GM18909 (cell line): ENCODE measurements around the gene BIRC6.
"Not testable (repeated sequence)": the region's sequence is repeated elsewhere in the genome, so short reads cannot be mapped to it uniquely, and the experiment has no call there.

ENCODE experiments used
- ATAC-seq: cut with Tn5 transposase; IDR thresholded peaks from one replicate; pipeline ENCODE4 v1.9.1; 2021; ENCODE audit warnings: mild to moderate bottlenecking; ENCODE audit not compliant: unreplicated experiment, poor library complexity

The BIRC6 gene

GRCh38 chr2:32356681-32357317, at the start of gene BIRC6:
Gene BIRC6 (plus strand): TSS chr2:32357023. CDS start chr2:32357162, 139 bp downstream.
- ATAC-seq: peak; percentile 89

GRCh38 chr2:32310577-32310976, 46.2 kb upstream of the BIRC6 start:
- ATAC-seq: no peak

- ATAC-seq: no peak
Measured at GRCh38 chr2:32314886-32315285, 41.9 kb upstream of the BIRC6 start.

- ATAC-seq: not testable (repeated sequence)
Measured at GRCh38 chr2:32328679-32329078, 28.1 kb upstream of the BIRC6 start.

GRCh38 chr2:32329180-32329980, 27.4 kb upstream of the BIRC6 start:
- ATAC-seq: not testable (repeated sequence)

- ATAC-seq: no peak
Measured at GRCh38 chr2:32330136-32330535, 26.7 kb upstream of the BIRC6 start.

GRCh38 chr2:32342801-32343200, 14.0 kb upstream of the BIRC6 start:
- no peak for ATAC-seq

GRCh38 chr2:32350797-32351196, 6.0 kb upstream of the BIRC6 start:
- not testable (repeated sequence) for ATAC-seq

- no peak for ATAC-seq
Measured at GRCh38 chr2:32355976-32356680, 695 bp upstream of the BIRC6 start.

- peak; percentile 6 for ATAC-seq
Measured at GRCh38 chr2:32357318-32358110, 691 bp downstream of the BIRC6 start.

GRCh38 chr2:32358111-32358482, 1.3 kb downstream of the BIRC6 start:
- ATAC-seq: no peak

- no peak for ATAC-seq
Measured at GRCh38 chr2:32360416-32360815, 3.6 kb downstream of the BIRC6 start.

GRCh38 chr2:32362997-32363396, 6.2 kb downstream of the BIRC6 start:
- not testable (repeated sequence) for ATAC-seq

- peak; percentile 72 for ATAC-seq
Measured at GRCh38 chr2:32363597-32363996, 6.8 kb downstream of the BIRC6 start.

GRCh38 chr2:32364290-32364689, 7.5 kb downstream of the BIRC6 start:
- ATAC-seq: not testable (repeated sequence)

GRCh38 chr2:32365679-32366078, 8.9 kb downstream of the BIRC6 start:
- ATAC-seq: not testable (repeated sequence)

GRCh38 chr2:32366595-32366994, 9.8 kb downstream of the BIRC6 start:
- no peak for ATAC-seq

GRCh38 chr2:32369222-32369621, 12.4 kb downstream of the BIRC6 start:
- ATAC-seq: no peak

GRCh38 chr2:32370942-32371341, 14.1 kb downstream of the BIRC6 start:
- not testable (repeated sequence) for ATAC-seq

GRCh38 chr2:32372519-32373182, 15.8 kb downstream of the BIRC6 start:
- ATAC-seq: no peak
